HL-60 (cell line): ENCODE results near the gene TFAP2E.

ENCODE experiments used
- CTCF ChIP-seq: IDR thresholded peaks from one replicate; pipeline ENCODE4 v1.5.1; 2011; ENCODE audit warnings: low read length, control low read depth, inconsistent platforms; ENCODE audit not compliant: insufficient read depth
- POLR2AphosphoS5 ChIP-seq: IDR thresholded peaks from 2 replicates; pipeline ENCODE4 v1.6.1; 2012; ENCODE audit warnings: low read depth

- TF ChIP-seq CTCF (no peak), POLR2AphosphoS5 (no peak)
These were observed 20.1 kb downstream of the TFAP2E start for GRCh38 chr1:35592991-35593769.
